A673 (cell line): ENCODE data around the gene TMEM229B.

ENCODE experiments used
- EZH2 ChIP-seq: fragments of 200-600 bp; sonication (generic); IDR thresholded peaks from 2 replicates; pipeline ENCODE4 v1.6.1; 2017; ENCODE audit warnings: borderline replicate concordance, low read depth, mild to moderate bottlenecking, mixed read lengths, antibody characterized with exemption, low read length; ENCODE audit not compliant: poor library complexity, severe bottlenecking
- TF ChIP-seq, protein P1 (sequence below): fragments of 300-800, 200-600 bp; sonication (generic); conservative IDR thresholded peaks from 2 replicates; pipeline ENCODE4 v1.5.1; 2017; ENCODE audit warnings: low read depth, mild to moderate bottlenecking, antibody characterized with exemption, low read length, moderate library complexity, mixed read lengths

DNA sequence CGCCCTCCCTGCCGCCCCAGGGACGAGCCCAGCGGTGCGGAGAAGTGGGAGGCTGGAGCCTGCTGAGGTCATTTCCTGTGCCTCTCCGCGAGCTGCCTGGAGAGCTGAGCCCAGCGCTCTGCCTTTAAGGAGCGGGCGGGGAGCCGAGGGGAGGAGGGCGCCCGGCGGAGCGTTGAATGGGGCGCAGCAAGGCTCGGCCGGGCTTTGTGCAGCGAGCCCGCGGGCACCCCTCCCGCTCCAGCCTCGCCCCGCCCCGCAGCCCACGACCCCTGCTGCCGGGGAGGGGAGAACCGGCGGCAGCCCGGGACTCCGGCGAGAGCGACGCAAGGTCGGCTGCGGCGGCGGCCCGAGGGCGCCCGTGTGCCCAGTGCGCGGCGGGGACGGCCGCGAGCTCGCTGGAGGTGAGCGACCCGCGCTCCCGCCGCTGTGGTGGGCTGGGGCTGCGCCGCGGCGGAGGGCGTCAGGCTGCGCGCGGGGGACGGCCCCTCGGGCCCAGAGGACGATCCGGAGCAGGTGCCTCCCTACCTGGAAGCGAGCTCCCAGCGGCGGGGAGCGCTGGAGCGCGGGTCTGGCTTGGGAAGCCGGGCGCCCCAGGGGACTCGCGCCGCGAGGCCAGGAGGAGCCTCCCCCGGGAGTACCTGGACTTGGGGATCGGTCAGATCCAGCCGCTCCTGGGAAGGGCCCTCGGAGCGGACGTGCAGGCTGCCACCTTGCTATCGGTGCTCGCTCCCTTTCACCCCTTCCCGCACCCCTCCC is 44.7 kb upstream of the TMEM229B start, which contains the start of gene PLEKHH1:
- TF ChIP-seq EZH2 = no peak
- TF ChIP-seq, protein P1, sequence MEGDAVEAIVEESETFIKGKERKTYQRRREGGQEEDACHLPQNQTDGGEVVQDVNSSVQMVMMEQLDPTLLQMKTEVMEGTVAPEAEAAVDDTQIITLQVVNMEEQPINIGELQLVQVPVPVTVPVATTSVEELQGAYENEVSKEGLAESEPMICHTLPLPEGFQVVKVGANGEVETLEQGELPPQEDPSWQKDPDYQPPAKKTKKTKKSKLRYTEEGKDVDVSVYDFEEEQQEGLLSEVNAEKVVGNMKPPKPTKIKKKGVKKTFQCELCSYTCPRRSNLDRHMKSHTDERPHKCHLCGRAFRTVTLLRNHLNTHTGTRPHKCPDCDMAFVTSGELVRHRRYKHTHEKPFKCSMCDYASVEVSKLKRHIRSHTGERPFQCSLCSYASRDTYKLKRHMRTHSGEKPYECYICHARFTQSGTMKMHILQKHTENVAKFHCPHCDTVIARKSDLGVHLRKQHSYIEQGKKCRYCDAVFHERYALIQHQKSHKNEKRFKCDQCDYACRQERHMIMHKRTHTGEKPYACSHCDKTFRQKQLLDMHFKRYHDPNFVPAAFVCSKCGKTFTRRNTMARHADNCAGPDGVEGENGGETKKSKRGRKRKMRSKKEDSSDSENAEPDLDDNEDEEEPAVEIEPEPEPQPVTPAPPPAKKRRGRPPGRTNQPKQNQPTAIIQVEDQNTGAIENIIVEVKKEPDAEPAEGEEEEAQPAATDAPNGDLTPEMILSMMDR = no peak
